BJ (cell line): ENCODE measurements around the gene FETUB. TPM values are rescaled to one million over a fixed set of nuclear protein-coding genes. Genes with fewer than 3 reads are reported as not detected.

Experiments
- CTCF ChIA-PET: fragments of 350-600 bp; formaldehyde crosslinking; extraction: SDS; loops from one replicate; lab custom pipeline; 2021; ENCODE audit warnings: antibody characterized with exemption, inconsistent platforms; lab: Yijun Ruan, JAX
- POLR2A ChIA-PET: fragments of 300-600 bp; sonication (Branson Sonifier 250); formaldehyde crosslinking; extraction: SDS; loops from one replicate; lab custom pipeline; 2021; ENCODE audit warnings: antibody characterized with exemption; lab: Charles Lee
- DNase-seq: peaks from one replicate; pipeline ENCODE4 v3.0.0-alpha.2; 2011; ENCODE audit warnings: low read depth
- H3K27me3 ChIP-seq: 2 replicates; pipeline ENCODE4 v1.6.0; 2011; ENCODE audit warnings: low read length; ENCODE audit not compliant: control insufficient read depth, insufficient read depth
- H3K36me3 ChIP-seq: 2 replicates; pipeline ENCODE4 v1.5.1; 2011; ENCODE audit warnings: low read length; ENCODE audit not compliant: control insufficient read depth, insufficient read depth
- H3K4me3 ChIP-seq: 2 replicates; pipeline ENCODE4 v1.5.1; 2011; ENCODE audit warnings: low read depth, mild to moderate bottlenecking, control low read depth, low read length
- polyA plus RNA-seq: library from polyadenylated mRNA; depleted of rRNA; stranded (reverse); fragments of >200 nt; gene quantifications from 2 replicates; pipeline ENCODE4 v1.2.3, GENCODE V29; 2011
- TF ChIP-seq, protein P1 (sequence below): IDR thresholded peaks from 2 replicates; pipeline ENCODE4 v1.5.1; 2011; ENCODE audit warnings: low read depth, mild to moderate bottlenecking, control low read depth, inconsistent platforms, low read length, moderate library complexity; ENCODE audit not compliant: insufficient read depth

Gene FETUB
- polyA plus RNA-seq, 1 experiment = not detected

- H3K36me3 ChIP-seq = no peaks in the 10 kb centered on the region
- ChIA-PET POLR2A (no interaction called here), CTCF (interaction anchor here (0.5 kb wide), 1 partner anchor 571 kb away, joined by 3 read pairs; no protein-coding TSS in a partner anchor)
- H3K4me3 ChIP-seq = no peak overlapping the region
- H3K27me3 ChIP-seq = peaks cover 2% of the 10 kb centered on the region; the same call in 1 of the 2 replicates
- DNase-seq = no peak
- TF ChIP-seq, protein P1, sequence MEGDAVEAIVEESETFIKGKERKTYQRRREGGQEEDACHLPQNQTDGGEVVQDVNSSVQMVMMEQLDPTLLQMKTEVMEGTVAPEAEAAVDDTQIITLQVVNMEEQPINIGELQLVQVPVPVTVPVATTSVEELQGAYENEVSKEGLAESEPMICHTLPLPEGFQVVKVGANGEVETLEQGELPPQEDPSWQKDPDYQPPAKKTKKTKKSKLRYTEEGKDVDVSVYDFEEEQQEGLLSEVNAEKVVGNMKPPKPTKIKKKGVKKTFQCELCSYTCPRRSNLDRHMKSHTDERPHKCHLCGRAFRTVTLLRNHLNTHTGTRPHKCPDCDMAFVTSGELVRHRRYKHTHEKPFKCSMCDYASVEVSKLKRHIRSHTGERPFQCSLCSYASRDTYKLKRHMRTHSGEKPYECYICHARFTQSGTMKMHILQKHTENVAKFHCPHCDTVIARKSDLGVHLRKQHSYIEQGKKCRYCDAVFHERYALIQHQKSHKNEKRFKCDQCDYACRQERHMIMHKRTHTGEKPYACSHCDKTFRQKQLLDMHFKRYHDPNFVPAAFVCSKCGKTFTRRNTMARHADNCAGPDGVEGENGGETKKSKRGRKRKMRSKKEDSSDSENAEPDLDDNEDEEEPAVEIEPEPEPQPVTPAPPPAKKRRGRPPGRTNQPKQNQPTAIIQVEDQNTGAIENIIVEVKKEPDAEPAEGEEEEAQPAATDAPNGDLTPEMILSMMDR = no peak
These were observed 45.5 kb upstream of the FETUB start for GRCh38 chr3:186594591-186595113.

DNA sequence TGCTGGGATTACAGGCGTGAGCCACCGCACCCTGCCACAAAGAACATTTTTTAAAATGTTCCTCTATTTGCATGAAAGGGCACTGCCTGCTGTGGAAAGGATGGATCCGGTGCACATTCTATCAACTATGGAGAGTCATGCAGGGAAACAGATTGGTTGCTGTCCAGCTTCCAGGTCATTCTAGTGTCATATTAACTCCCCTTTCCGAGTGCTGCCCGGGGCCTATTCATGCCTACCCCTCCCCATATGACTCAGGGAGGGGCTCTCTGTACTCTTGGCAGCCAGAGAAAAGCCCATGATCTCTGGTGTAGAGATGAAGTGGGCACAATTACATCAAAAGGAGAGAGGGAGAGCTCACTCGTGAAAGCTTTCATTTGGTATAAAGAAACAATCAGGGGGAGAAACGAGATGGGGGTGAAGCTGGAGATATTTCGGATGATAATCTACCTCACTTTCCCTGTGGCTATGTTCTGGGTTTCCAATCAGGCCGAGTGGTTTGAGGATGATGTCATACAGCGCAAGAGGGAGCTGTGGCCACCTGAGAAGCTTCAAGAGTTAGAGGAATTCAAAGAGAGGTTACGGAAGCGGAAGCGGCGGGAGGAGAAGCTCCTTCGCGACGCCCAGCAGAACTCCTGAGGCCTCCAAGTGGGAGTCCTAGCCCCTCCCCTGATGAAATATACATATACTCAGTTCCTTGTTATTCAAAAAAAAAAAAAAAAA is 43.5 kb upstream of the FETUB start:
- Histone ChIP-seq H3K36me3 (no peaks in the 10 kb centered on the region), H3K4me3 (no peak overlapping the region), H3K27me3 (peaks cover 2% of the 10 kb centered on the region; the same call in 1 of the 2 replicates)
- TF ChIP-seq, protein P1 = no peak
- DNase-seq = no peak
- CTCF ChIA-PET = interaction anchor here (1.0 to 3.3 kb wide), 2 partner anchors 19 to 225 kb away, joined by 3 to 19 read pairs; no protein-coding TSS in a partner anchor
- POLR2A ChIA-PET = interaction anchor here (0.5 to 0.7 kb wide), 3 partner anchors 18 to 868 kb away, joined by 5 to 15 read pairs (median 7); no protein-coding TSS in a partner anchor

DNA sequence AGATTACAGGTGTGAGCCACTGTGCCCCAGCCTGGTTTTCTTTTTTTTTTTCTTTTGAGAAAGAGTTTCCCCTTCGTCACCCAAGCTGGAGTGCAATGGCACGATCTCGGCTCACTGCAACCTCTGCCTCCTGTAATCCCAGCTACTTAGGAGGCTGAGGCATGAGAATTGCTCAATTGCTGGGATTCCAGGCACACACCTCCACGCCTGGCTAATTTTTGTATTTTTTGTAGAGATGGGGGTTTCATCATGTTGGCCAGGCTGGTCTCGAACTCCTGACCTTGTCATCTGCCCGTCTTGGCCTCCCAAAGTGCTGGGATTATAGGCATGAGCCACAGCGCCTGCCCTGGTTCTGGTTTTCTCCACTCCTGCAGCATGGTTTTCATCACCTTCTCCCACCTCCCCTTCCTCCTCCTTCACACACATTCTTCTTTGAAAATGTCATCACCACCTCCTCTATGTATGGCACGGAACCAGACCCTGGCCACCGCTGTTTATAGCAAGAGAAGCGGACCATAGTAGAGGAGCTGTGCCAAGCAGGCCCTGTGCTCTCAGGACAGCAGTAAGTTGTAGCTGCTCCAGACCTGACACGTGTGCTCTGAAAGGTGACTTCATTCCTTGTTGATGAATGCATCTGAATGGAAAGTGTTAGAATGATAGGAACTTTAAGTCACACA is 42.0 kb upstream of the FETUB start:
- Histone ChIP-seq H3K4me3 (no peak overlapping the region), H3K27me3 (peaks cover 2% of the 10 kb centered on the region; the same call in 1 of the 2 replicates), H3K36me3 (no peaks in the 10 kb centered on the region)
- no peak for DNase-seq
- ChIA-PET POLR2A (no interaction called here), CTCF (interaction anchor here (3.3 kb wide), 1 partner anchor 18 kb away, joined by 19 read pairs; no protein-coding TSS in a partner anchor)
- TF ChIP-seq, protein P1 = no peak

GRCh38 chr3:186598794-186599141 is 41.4 kb upstream of the FETUB start:
- TF ChIP-seq, protein P1 = no peak
- H3K27me3 ChIP-seq = peaks cover 2% of the 10 kb centered on the region; the same call in 1 of the 2 replicates
- POLR2A ChIA-PET = no interaction called here

More at GRCh38 chr3:186598794-186599141, 41.4 kb upstream of the FETUB start:
- Histone ChIP-seq H3K36me3 (no peaks in the 10 kb centered on the region), H3K4me3 (no peak overlapping the region)
- CTCF ChIA-PET = interaction anchor here (3.3 kb wide), 1 partner anchor 17 kb away, joined by 19 read pairs; no protein-coding TSS in a partner anchor
- no peak for DNase-seq
